Upper lobe of left lung (tissue), 4 donors: ENCODE results near the gene APBB1IP.

ENCODE experiments used
- CTCF ChIP-seq, 6 experiments: fragments of 450-650 bp in 4 of 6; fragments of 200-600 bp in 2 of 6; sonication (generic) in 2 of 6; IDR thresholded peaks; one replicate each; pipeline ENCODE4 v1.5.1; 2016 to 2019; ENCODE audit warnings: antibody characterized with exemption in 6 of 6
- EP300 ChIP-seq, 4 donors: sonication (generic); formaldehyde crosslinking; IDR thresholded peaks; one replicate each; pipeline ENCODE4 v1.5.1; 2017; ENCODE audit warnings: antibody characterized with exemption in 4 of 4, control low read depth in 2 of 4
- POLR2A ChIP-seq, 4 donors: fragments of 450-650 bp; IDR thresholded peaks; one replicate each; pipeline ENCODE4 v1.5.1; 2016 to 2017; ENCODE audit warnings: antibody characterized with exemption in 4 of 4, mild to moderate bottlenecking in 2 of 4
- POLR2AphosphoS5 ChIP-seq, 2 donors: sonication (generic); formaldehyde crosslinking; IDR thresholded peaks; one replicate each; pipeline ENCODE4 v1.5.1; 2017; ENCODE audit warnings: antibody characterized with exemption in 2 of 2

GRCh38 chr10:26474026-26474425 is 35.9 kb downstream of the APBB1IP start:
- TF ChIP-seq CTCF (IDR thresholded peaks at IDR 0.05) (no peak), EP300 (IDR thresholded peaks at IDR 0.05) (no peak), POLR2A (IDR thresholded peaks at IDR 0.05) (no peak), POLR2AphosphoS5 (IDR thresholded peaks at IDR 0.05) (no peak)
